NCI-H2196 treated with DMSO at 0.1 percent for 48 hours (cell line): ENCODE measurements around the gene CNOT4.
"Not testable (repeated sequence)": the region's sequence is repeated elsewhere in the genome, so short reads cannot be mapped to it uniquely, and the experiment has no call there.

Experiments
- DNase-seq: peaks from one replicate; lab custom pipeline; 2025; ENCODE audit not compliant: unreplicated experiment; lab: John Stamatoyannopoulos, UW

Gene CNOT4

DNA sequence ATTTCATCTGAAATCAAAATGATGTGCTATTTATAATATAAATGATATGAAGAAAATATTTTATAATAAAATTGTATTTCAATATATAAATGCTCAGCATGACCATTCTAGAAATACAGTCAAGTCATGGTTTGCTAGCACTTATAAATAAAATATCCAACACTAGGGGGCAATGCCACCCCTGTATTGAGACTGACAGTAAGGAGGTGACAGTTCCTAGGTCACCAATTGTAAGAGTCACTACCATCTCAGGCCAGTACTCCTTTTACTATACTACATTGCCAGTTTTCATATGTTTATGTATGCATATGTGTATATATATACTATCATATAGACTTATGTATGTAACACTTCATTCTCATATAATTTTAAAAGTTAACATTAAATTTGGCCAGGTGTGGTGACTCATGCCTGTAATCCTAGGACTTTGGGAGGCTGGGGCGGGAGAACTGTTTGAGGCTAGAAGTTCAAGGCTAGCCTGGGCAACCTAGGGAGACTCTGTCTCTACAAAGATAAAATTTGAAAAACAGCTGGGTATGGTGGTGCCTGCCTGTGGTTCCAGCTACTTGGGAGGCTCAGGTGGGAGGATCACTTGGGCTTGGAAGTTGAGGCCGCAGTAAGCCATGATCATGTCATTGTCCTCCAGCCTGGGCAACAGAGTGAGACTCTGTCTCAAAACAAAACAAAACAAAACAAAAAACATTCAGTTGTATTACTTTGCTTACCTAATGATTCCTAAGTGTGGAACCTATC lies 2.4 kb upstream of the CNOT4 start:
- peak; percentile 32 for DNase-seq

DNA sequence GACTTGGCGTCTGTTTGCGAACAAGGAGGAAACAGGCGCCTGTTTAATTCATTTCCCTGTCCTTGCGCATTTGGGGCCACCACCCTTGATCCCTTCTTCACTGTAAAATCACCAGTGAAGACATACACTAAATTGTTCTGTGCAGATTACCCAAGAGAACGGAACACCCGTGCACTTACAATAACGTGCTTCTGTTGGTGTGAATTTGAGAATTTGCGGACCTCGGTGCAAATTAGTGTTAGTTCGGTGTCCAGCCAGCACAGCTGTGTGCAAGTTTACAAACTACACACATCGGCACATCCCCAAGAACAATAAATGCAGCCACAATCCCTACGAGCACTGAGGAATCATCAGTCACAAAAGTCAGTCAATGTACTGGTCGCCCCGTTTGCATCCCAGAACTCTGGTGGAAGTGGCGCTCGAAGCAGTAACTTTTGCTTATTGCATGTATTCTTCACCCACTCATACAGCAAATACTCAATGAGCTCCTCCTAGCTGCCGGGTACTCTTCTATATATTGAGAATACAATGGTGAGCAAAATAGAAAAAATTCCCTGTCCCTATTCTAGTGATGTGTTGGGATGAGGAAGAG lies 786 bp upstream of the CNOT4 start:
- DNase-seq: no peak

DNA sequence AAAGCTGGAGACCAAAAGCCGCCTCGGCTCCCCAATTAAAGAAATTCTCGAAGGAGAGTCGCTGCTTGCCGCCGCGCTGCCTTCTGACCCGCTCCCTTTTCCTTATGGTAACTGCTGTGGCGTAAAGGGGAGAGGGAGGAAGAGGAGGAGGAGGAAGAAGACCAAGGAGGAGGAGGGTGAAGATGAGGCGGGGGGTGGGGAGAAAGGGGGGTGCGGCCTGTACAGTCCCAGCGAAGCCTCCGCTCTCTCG lies 388 bp downstream of the CNOT4 start:
- DNase-seq: no peak

DNA sequence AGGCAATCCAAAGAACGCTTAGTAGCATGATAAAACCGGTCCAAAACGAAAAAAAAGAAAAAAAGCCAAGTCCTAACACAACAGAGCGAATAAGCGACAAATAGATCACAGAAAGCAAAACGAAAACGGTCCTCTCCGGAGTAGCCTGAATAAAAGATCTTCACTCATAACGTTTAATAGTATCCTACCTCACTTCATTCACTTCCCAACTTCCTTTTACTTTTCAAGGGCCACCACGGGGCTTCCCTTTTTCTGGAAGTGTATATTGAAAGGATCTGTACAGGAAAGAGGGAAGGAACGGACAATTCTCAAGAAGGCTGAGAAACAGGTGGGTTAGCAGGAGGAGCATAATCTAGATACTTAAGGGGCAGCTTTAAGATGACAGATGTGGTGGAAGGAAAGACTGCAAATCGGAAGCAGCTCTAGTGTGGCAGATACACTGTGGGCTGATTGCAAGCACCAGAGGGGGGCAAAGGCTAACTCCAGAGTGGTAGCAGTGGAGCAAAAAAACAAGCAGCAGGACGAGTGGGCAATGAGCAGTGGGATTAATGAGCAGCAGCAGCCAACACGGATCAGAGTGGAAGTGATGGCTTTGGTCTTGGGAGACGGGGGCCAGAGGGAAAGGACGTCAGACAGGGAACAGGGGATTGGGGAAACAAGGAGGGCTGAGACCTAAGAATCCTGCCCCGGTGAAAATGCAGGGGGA lies 866 bp downstream of the CNOT4 start:
- no peak for DNase-seq

DNA sequence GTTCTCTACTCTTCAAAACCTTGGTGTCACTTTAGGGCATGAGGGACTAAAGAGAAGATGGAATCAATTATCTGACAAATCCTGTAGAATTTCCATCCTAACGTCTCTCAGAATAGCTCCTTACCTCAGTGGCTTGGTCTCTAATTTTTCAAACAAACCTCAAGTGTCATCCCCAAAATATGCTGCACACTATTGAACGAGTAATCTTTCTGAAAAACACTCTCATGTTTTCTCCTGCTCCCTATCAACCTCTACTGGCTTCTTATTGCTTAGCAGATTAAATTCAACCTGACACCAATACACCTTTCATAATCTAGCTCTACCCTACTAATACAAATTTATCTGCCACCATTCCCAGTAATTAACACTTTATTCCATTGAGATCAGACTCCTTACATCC lies 8.5 kb downstream of the CNOT4 start:
- no peak for DNase-seq

DNA sequence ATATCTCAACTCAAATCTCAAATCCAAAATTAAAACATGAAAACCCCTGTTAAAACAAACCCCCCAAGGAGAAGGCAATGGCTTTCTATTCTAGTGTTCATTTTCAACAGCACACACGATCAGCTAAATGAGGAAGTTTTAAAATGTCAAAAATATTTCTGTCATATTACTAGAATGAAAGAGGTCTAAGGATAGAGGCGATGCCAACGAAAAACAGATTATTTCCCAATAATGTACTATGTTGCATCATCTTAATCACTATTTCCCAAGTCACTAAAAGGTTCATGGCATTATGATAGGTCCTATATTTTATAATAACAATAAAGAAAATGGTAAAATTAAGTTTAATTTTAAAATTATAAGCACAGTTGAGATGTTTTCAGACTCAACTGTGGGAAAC lies 10.1 kb downstream of the CNOT4 start:
- no peak for DNase-seq

DNA sequence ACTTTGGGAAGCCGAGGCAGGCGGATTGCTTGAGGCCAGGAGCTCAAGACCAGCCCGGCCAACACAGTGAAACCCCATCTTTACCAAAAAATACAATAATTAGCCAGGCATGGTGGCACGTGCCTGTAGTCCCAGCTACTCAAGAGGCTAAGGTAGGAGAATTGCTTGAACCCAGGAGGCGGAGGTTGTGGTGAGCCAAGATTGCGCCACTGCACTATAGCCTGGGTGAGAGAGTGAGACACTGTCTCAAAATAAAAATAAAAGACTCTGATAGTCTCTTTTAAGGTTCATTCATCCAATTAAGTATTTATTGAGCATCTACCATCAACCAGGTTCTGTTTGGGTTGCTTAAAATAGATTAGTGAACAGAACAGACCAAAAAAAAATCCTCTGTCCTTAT lies 12.7 kb downstream of the CNOT4 start:
- DNase-seq: not testable (repeated sequence)

DNA sequence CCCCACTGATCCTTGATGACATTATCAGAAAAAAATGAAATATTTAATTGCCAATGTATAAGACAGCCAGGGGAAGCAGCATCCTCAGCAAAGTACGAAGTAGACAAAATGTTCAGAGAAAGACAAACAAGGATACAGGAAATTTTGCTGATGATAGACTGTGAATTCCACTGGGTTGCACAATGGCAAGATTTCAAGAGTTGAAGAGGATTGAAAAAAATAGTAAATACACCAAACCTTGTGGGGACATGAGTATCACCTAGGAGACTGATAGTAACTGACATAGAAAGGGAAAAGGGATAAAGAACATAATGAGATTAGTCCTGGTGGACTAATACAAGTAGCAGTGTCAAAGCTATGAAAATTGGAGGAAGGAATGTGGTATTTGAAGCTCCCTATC lies 16.5 kb downstream of the CNOT4 start:
- DNase-seq: no peak

DNA sequence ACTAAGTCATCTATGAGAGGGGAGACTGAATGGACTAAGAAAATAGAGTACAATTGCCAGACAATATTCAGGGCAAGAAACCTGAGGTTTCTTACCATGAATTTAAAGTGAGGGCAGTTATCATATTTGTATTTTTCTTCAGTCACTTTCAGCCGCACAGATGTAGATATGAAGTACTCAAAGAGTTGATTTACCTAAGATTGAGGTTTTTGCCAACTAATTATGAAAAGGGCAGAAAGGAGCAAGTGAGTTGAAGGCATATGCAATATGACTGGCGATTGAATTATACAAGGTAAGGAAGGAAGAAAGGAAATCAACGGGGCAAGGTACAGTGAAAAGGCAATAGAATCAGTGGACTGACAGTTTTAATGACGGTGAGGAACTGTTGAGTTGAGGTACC lies 17.8 kb downstream of the CNOT4 start:
- no peak for DNase-seq

DNA sequence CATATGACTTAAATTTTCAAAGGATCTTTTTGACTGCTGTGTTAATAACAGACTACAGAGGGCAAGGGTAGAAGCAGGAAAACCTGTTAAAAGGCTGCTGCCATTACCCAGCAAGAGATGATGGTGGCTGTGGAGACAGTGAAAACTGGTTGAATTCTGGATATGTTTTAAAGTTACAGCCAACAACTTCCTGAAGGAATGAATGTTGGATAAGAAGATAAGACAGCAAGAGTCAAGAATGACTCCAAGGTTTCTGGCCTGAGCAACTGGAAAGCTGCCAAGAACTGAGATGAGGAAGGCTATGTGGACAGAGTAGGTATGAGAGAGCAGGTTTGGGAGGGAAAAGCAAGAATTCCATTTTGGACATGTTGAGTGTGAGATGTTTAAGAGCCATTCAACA lies 19.1 kb downstream of the CNOT4 start:
- DNase-seq: no peak

DNA sequence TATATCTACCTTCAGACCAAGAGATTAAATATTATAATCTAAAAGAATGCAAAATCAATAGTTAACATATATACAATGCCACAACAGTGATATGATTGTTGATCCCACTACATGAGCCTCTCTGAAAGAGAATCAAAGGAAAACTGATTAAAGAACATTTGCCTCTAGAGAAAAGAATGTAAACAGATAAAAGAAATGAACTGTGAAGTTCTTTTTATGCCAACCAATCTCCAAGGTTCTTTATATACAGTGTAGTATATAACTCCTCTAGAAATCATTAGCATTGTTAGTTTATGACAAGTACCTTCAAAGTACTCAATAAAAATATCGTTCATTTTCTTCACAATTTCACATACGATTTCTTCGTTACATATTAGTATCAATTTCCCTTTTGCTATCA lies 20.1 kb downstream of the CNOT4 start:
- no peak for DNase-seq

DNA sequence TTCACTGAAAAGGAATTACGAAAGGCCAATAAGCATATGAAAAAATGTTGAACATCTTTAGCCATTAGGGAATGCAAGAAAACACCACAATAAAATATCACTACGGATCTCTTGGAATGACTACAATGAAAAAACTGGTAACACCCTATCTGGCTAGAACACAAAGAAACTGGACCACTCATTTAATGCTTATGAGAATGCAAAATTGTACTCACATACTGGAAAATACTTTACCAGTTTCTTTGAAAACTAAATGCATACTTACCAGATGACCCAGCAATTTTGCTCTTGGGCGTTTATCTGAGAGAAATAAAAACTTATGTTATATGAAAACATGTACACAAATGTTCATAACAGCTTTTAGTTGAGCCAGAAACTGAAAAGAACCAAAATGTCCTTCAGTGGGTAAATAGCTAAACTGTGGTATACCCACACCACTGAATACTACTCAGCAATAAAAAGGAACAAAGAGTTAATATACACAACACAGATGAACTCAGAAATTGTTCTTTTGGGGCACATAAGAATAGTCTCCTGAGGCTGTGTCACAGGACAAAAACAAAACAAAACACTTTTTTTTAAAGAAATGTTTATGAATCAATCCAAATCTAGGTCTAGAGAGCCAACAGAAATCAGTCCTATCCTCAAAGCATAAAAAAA lies 23.5 kb downstream of the CNOT4 start:
- no peak for DNase-seq

DNA sequence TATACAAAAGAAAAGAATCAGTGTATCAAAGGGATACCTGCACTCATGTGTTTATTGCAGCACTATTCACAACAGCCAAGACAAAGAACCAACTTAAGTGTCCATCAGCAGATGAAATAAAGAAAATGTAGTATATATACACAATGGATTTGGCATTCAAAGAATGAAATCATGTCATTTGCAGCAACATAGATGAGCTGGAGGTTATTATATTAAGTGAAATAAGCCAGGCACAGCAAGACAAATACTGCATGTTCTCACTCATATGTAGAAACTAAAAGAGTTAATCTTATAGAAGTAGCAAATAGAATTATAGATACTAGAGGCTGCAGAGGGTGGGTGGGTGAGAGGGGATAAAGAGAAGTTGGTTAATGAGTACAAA lies 28.3 kb downstream of the CNOT4 start:
- no peak for DNase-seq

DNA sequence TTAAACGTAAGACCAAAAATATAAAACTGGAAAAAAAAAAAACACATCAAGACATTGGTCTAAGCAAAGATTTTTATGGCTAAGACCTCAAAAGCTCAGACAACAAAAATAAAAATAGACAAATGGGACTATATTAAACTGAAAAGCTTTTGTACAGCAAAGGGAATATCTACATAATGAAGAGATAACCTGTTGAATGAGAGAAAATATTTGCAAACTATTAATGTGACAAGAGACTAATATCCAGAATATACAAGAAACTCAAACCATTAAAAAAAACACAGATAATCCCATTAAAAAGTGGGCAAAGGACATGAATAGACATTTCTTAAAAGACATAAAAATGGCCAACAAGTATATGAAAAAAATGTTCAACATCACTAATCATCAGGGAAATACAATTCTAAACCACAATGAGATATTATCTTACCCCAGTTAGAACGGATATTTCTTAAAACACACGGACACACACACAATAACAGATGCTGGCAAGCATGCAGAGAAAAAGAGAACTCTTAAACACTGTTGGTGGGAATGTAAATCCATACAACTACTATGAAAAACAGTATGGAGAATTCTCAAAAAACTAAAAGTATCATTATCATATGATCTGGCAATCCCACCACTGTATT lies 28.8 kb downstream of the CNOT4 start:
- no peak for DNase-seq

DNA sequence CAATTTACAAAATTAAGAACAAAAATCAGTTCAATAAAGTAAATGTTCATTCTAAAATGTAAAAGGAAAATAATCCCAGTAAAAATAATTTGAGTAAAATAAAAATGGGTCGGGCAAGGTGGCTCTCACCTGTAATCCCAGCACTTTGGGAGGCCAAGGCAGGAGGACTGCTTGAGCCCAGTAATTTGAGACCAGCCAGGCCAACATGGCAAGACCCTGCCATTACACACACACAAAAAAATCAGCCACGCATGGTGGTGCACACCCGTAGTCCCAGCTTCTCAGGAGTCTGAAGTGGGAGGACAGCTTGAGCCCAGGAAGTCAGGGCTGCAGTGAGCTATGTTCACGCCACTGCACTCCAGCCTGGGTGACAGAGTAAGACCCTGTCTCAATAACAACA lies 34.4 kb downstream of the CNOT4 start:
- no peak for DNase-seq

DNA sequence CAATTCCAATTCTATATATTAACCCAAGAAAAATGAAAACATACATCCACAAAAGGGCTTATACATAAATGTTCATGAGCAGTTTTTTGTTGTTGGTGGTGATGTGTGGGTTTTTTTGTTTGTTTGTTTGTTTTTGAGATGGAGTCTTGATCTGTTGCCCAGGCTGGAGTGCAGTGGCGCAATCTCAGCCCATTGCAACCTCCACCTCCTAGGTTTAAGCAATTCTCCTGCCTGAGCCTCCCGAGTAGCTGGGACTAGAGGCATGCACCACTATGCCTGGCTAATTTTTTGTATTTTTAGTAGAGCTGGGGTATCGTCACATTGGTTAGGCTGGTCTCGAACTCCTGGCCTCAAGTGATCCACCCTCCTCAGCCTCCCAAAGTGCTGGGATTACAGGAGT lies 40.2 kb downstream of the CNOT4 start:
- DNase-seq: not testable (repeated sequence)

DNA sequence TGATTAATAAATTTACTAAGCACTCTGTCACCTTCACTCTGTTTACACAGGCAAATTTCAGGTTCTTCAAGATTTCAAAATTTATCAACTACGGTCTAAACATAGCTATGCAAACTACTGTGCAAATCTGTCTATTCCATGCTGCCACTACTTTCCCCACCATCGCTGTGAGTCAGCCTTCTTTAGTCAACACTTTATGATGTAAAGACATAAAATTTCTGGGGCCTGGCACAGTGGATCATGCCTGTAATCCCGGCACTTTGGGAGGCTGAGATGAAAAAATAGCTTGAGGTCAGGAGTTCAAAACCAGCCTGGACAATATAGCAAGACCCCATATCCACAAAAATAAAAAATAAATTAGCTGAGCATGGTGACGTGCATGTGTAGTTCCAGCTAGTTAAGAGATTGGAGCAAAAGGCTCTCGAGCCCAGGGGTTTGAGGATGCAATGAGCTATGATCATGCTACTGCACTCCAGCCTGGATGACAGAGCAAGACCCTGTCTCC lies 42.6 kb downstream of the CNOT4 start:
- no peak for DNase-seq

DNA sequence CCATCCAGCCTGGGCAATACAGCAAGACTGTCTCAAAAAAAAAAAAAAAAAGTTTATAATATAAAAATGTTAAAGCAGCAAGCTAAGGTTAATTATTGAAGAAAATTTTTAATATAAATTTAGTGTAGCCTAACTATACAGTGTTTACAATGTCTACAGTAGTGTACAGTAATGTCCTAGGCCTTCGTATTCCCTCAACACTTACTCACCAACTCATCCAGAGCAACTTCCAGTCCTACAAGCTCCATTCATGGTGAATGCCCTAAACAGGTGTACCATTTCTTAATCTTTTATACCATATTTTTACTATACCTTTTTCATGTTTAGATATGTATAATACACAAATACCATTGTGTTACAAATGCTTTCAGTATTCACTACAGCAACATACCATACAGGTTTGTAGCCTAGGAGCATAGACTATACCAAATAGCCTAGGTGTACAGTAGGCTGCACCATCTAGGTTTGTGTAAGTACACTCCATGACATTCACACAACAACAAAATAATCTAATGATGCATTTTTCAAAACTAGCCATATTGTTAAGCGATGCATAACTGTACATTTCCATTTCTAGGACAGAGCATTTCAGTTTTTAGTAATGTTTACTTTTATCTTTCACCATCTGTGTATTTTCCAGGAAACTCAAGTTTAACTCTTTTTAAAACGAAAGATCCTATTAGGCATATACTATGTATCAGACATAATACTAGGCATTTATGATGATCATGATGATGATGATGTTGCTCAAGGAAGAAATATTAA lies 43.3 kb downstream of the CNOT4 start:
- DNase-seq: no peak

DNA sequence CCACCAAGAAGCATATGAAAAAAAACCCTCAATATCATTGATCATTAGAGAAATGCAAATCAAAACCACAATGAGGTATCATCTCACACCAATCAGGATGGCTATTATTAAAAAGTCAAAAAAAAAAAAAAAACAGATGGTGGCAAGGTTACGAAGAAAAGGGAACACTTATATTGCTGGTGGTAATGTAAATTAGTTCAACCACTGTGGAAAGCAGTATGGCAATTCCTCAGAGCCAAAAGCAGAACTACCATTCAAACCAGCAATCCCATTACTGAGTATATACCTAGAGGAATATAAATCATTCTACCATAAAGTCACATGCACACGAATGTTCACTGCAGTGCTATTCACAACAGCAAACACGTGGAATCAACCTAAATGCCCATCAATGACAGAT lies 46.0 kb downstream of the CNOT4 start:
- DNase-seq: no peak

DNA sequence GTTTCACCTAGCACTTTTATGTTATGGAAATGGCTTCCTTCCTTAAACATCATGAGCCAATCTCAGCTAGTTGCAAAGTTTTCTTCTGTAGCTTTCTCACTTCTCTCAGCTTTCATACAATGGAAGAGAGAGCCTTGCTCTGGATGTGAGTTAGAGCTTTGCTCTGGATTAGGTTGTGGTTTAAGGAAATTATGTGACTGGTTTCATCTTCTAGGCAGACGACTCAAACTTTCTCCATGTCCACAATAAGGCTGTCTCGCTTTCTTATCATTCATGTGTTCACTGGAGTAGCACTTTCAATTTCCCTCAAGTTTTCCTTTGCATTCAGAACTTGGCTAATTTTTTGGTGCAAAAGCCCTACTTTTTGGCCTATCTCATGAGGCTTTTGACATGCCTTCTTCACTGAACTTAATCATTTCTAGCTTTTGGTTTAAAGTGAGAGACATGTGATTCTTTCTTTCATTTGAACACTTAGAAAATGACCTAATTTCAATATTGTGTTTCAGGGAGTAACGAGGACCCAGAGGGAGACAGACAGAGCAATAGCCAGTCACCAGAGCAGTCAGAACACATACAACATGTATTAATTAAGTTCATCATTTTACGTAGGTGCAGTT lies 49.8 kb downstream of the CNOT4 start:
- no peak for DNase-seq
